CD4-positive, alpha-beta T cell treated with Interleukin-6 at 100 ng/mL for 8 hours (primary cell): ENCODE measurements around the gene MED10.

Experiments
- DNase-seq: peaks from one replicate; pipeline ENCODE4 v3.0.0-alpha.2; 2020; ENCODE audit warnings: mixed read lengths, low spot score

The MED10 gene

GRCh38 chr5:6398570-6399230 is 20.4 kb upstream of the MED10 start:
- DNase-seq: no peak

- DNase-seq: no peak
These were observed 19.4 kb upstream of the MED10 start for GRCh38 chr5:6397536-6398269.

- DNase-seq: no peak
These were observed 18.6 kb upstream of the MED10 start for GRCh38 chr5:6396836-6397535.

- DNase-seq: no peak
These were observed 17.7 kb upstream of the MED10 start for GRCh38 chr5:6396043-6396442.

- DNase-seq: no peak
These were observed 17.3 kb upstream of the MED10 start for GRCh38 chr5:6395621-6396020.

GRCh38 chr5:6395102-6395445 is 16.7 kb upstream of the MED10 start:
- no peak for DNase-seq

- DNase-seq: no peak
These were observed 16.2 kb upstream of the MED10 start for GRCh38 chr5:6394429-6395101.

- no peak for DNase-seq
These were observed 15.3 kb upstream of the MED10 start for GRCh38 chr5:6393596-6394194.

- DNase-seq: no peak
These were observed 14.2 kb upstream of the MED10 start for GRCh38 chr5:6392561-6392960.

GRCh38 chr5:6391151-6391550 is 12.8 kb upstream of the MED10 start:
- DNase-seq: no peak

GRCh38 chr5:6389946-6390530 is 11.7 kb upstream of the MED10 start:
- no peak for DNase-seq

- no peak for DNase-seq
These were observed 11.1 kb upstream of the MED10 start for GRCh38 chr5:6389397-6389796.

- no peak for DNase-seq
These were observed 9.6 kb upstream of the MED10 start for GRCh38 chr5:6387970-6388369.

- no peak for DNase-seq
These were observed 7.9 kb upstream of the MED10 start for GRCh38 chr5:6386271-6386670.

- no peak for DNase-seq
These were observed 6.5 kb upstream of the MED10 start for GRCh38 chr5:6384856-6385255.

GRCh38 chr5:6383376-6383775 is 5.0 kb upstream of the MED10 start:
- DNase-seq: no peak

GRCh38 chr5:6379246-6379645 is 899 bp upstream of the MED10 start:
- DNase-seq: no peak

- no peak for DNase-seq
These were observed 388 bp upstream of the MED10 start for GRCh38 chr5:6378766-6379103.

GRCh38 chr5:6377582-6377904 is 804 bp downstream of the MED10 start:
- no peak for DNase-seq

GRCh38 chr5:6376974-6377520 is 1.3 kb downstream of the MED10 start:
- DNase-seq: no peak

- no peak for DNase-seq
These were observed 5.1 kb downstream of the MED10 start for GRCh38 chr5:6373081-6373846.
